ENCODE results near the gene UBR3.

GRCh38 chr2:169822036-169822435 lies 5.2 kb upstream of the UBR3 start:
- TF ChIP-seq EZH2 (optimal IDR thresholded peaks at IDR 0.05; ENCODE audit: low read depth, low read length) (no peak), EZH2phosphoT487 (IDR thresholded peaks at IDR 0.05; ENCODE audit: low read length) (no peak), CTCF (IDR thresholded peaks at IDR 0.05; ENCODE audit: low read length) (no peak)

Measured in MM.1S (cell line).